Neural progenitor cell (in vitro differentiated cells): Measurements from ENCODE around the gene RCAN1.

ENCODE experiments used
- CTCF ChIP-seq: fragments of 200-600 bp; sonication (generic); IDR thresholded peaks from 2 replicates; pipeline ENCODE4 v1.5.1; 2017; ENCODE audit warnings: antibody characterized with exemption, mild to moderate bottlenecking
- EZH2 ChIP-seq: fragments of 200-600 bp; sonication (generic); IDR thresholded peaks from 2 replicates; pipeline ENCODE4 v1.6.1; 2017; ENCODE audit warnings: antibody characterized with exemption, mild to moderate bottlenecking, moderate library complexity
- EZH2phosphoT487 ChIP-seq: fragments of 200-600 bp; sonication (generic); IDR thresholded peaks from 2 replicates; pipeline ENCODE4 v1.6.1; 2017; ENCODE audit warnings: antibody characterized with exemption

- TF ChIP-seq CTCF (no peak), EZH2 (no peak), EZH2phosphoT487 (no peak)
Measured at GRCh38 chr21:34520281-34520680, 94.6 kb downstream of the RCAN1 start.
